NOMO-1 (cell line): ENCODE results near the gene GRIK3.

Source experiments
- DNase-seq, 2 experiments: peaks; one replicate each; lab custom pipeline; 2025; ENCODE audit not compliant: unreplicated experiment in 2 of 2; lab: John Stamatoyannopoulos, UW

The GRIK3 gene

GRCh38 chr1:36859926-36860325 lies 174.4 kb downstream of the GRIK3 start:
- no peak for DNase-seq

GRCh38 chr1:36858981-36859380 lies 175.3 kb downstream of the GRIK3 start:
- DNase-seq, result no peak

GRCh38 chr1:36858553-36858952 lies 175.8 kb downstream of the GRIK3 start:
- DNase-seq, result no peak

GRCh38 chr1:36857754-36858153 lies 176.6 kb downstream of the GRIK3 start:
- DNase-seq, result no peak

GRCh38 chr1:36855699-36856494 lies 178.4 kb downstream of the GRIK3 start:
- no peak for DNase-seq

- no peak for DNase-seq
Measured at GRCh38 chr1:36853638-36854037, 180.7 kb downstream of the GRIK3 start.

- DNase-seq, result no peak
Measured at GRCh38 chr1:36852586-36852985, 181.7 kb downstream of the GRIK3 start.

- no peak for DNase-seq
Measured at GRCh38 chr1:36851595-36851994, 182.7 kb downstream of the GRIK3 start.

GRCh38 chr1:36851087-36851486 lies 183.2 kb downstream of the GRIK3 start:
- DNase-seq, result no peak

GRCh38 chr1:36849956-36850355 lies 184.4 kb downstream of the GRIK3 start:
- DNase-seq, result no peak

- no peak for DNase-seq
Measured at GRCh38 chr1:36847761-36848160, 186.6 kb downstream of the GRIK3 start.

- DNase-seq, result no peak
Measured at GRCh38 chr1:36847186-36847585, 187.1 kb downstream of the GRIK3 start.

GRCh38 chr1:36846357-36846756 lies 188.0 kb downstream of the GRIK3 start:
- DNase-seq, result no peak

- no peak for DNase-seq
Measured at GRCh38 chr1:36845802-36846201, 188.5 kb downstream of the GRIK3 start.

- no peak for DNase-seq
Measured at GRCh38 chr1:36844917-36845316, 189.4 kb downstream of the GRIK3 start.

- DNase-seq, result no peak
Measured at GRCh38 chr1:36843906-36844610, 190.3 kb downstream of the GRIK3 start.

GRCh38 chr1:36843027-36843426 lies 191.3 kb downstream of the GRIK3 start:
- no peak for DNase-seq

GRCh38 chr1:36842448-36842847 lies 191.9 kb downstream of the GRIK3 start:
- no peak for DNase-seq

- DNase-seq, result no peak
Measured at GRCh38 chr1:36839485-36839884, 194.8 kb downstream of the GRIK3 start.

GRCh38 chr1:36838888-36839287 lies 195.4 kb downstream of the GRIK3 start:
- DNase-seq, result no peak

GRCh38 chr1:36836916-36837315 lies 197.4 kb downstream of the GRIK3 start:
- DNase-seq, result no peak

- no peak for DNase-seq
Measured at GRCh38 chr1:36836196-36836883, 198.0 kb downstream of the GRIK3 start.
